HG03354 (cell line): ENCODE results near the gene RAPGEF1.

Experiments used
- ATAC-seq: cut with Tn5 transposase; IDR thresholded peaks from one replicate; pipeline ENCODE4 v1.9.1; 2021; ENCODE audit warnings: mild to moderate bottlenecking; ENCODE audit not compliant: unreplicated experiment, poor library complexity, severe bottlenecking

RAPGEF1 gene

DNA sequence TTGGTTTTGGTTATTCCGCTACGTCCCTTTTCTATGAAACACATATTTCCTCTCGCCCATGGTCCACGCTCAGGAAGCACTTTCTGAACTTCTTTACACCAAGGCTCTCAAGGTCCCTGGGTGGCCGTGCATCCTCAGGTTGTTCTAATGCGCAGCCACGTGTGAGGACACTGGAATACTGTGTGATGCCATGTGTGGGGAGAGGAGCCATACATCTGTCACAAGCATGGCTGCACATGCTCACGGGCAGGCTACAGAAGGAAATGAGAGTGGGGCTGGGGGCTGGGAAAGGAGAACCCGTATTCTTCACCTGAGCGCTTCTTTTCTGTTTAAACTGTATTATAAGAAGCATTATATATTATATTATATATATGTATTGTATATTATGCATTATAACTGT lies 157.8 kb downstream of the RAPGEF1 start:
- ATAC-seq = no peak

DNA sequence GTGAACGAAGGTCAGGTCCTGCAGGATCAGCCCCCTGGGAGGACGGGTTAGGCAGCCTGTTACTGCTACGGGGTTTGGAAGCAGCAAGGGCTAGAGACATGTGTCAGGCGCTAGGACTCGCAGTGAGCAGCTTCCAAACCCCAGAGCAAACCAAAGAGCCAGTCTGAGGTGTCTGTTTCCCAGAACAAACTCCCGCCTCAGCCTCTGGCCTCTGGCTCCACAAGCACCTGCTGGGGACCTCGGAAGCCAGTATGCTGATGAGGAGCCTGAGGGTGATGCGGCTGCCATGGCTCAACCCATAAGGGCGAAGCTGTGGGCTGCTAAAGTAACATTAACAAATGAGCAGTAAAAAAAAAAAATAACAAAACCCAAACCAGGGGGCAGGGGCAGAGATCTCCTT lies 159.5 kb downstream of the RAPGEF1 start:
- no peak for ATAC-seq

DNA sequence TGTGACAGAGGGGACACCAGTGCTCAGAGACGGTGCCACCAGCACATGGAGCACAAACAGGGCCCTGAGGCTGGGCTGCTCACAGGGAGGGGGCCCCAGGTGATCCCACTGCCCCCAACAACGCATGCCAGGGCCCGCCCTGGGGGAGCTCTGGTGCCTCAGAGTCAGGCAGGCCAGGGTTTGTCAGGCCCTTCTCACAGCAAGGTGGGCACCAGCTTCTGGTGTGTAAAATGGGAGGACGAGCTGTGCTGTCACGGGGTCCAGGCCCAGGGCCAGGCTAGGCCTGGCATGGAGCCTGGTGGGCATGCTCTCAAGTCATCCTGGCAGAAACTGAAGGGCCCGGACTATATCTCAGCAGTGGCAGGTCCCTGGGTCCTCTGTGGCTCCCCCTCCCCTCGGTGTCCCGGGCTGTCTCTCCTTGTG lies 160.1 kb downstream of the RAPGEF1 start:
- no peak for ATAC-seq

DNA sequence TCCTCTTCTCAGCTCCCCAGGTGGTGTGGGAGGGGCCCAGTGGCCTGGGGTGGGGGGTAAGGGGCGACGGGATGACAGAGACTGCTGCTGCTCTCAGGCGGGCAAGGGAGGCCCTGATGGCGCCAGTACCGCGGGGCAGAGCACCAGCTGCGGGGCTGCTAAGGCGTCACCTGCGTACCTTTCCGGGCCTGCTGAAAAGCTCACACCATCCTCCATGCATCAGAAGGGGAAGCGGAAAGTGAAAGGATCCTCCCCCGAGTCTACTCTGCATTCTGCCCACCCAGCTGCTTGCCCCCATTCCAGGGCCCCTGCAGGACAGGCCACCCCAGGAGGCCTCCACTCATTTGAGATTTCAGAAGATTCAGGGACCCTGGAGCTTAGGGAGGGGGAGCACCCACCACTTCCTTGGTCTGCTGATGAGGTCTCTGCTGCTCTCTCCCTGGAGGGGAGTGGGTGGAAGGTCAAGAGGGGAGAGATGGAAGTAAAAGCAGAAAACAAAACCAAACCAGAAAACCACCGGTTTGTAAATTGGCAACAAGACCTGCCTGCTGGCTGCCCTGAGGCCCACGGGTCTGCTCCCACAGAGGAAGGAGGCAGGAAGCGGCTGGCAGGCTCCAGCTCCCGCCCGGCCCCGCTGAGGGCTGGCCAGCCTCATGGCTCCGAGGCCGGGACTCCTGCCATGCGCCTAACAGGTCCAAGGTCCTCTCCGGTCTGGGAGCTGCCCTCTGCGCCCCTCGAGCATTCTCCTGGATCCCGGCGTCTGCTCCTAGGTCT lies 161.0 kb downstream of the RAPGEF1 start:
- ATAC-seq = peak; percentile 65

DNA sequence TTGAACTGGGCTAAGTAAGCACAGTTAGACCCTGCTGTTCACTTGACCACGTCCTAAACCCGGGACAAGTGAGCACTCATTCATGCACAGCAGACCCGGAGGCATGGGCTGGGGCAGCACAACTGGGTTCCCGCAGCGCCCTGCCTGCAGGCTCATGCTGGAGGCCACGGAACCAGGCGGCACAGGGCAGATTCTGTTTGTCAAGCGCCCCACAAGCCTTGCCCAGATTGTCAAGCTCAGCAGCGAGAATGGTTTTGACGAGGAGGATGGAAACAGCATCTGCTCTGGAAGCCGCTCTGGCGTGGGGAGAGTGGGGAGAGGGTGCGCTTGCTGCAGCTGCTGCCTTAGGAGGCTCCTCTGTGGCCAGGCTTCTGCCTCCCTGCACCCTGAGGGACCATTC lies 161.9 kb downstream of the RAPGEF1 start:
- ATAC-seq = no peak

DNA sequence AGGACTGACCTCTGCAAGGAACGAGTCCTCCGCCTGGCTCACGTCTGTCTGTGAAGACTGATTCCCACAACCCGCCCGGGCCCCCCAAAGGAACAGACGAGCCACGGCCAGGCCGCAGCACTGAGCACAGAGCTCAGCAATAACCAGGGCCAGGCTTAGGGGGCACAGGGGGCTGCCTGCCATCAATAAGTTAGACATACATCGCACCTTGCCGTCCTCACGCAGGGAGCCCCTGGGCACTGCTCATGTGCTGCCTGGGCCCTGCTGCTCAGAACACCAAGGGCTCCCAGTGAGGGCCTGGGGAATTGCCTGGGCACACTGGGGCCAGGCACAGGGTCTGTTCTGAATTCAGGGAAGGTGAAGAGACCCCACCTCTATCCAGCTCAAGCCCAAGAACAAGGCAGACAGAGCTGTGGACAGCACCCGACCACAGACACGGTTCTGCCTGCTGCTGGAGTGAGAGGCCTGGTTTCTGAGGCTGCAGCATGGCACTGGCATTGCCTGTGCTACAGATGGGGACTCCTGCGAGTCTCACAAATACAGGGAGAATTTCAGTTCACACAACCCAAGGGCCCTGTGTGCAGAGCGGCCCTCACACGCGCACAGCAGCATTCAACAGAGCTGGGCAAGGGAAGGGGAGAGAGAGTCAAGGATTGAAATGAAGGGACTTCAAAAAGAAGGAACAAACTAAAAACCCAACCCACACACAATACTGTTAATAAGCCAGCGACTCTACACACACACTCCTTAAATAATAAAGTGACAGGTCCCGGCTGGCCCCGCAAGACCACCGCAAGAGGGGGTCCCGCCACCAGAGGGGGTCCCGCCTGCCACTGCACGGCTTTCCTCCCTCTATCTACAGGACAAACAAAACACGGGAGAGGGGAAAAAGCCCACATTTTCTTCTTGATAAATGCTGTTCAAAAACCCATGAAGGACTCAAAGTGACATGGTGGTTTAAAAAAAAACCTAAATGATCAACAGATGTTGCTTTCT lies 162.6 kb downstream of the RAPGEF1 start:
- ATAC-seq = no peak

DNA sequence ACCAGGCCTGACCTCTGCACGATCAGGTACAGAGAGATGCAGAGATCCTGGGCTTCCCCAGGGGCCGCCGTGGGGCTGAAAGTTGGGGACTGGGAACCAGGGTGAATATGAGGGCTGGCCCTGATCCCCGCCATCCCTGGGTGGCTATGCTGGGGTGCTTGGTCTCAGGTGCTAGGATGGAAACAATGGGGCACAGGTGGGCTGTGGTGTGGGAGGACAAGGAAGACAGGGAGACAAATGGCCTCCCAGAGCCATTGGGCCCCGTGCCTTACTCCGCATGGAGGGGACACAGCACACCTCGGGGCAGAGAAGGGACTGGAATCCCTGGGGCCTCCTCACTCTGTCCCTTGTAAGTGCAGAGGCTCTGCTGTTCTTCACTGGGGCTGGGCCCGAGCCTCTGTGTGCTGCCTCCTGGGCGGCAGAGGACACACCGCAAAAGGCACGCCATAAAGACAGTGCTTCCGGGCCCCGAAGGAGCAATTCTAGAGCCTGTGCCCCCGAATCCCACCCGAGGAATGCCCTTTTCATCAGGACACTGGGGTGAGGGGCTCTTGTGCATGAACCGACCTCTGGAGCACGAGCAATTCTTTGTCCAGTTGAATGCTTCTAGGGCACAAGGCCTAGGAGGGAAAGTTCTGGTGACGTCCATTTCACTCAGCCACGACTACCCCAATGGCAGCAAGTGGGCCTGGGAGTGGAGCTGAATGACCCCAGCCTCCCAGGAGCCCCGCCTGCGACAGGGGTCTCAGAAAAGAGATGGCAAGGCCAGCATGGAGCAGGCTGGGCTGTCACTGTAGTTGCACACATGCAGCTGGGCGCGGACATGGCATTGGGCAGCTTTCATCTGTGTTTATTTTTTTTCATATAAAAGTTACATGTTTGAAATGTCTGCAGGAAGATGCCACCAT lies 163.7 kb downstream of the RAPGEF1 start:
- no peak for ATAC-seq

DNA sequence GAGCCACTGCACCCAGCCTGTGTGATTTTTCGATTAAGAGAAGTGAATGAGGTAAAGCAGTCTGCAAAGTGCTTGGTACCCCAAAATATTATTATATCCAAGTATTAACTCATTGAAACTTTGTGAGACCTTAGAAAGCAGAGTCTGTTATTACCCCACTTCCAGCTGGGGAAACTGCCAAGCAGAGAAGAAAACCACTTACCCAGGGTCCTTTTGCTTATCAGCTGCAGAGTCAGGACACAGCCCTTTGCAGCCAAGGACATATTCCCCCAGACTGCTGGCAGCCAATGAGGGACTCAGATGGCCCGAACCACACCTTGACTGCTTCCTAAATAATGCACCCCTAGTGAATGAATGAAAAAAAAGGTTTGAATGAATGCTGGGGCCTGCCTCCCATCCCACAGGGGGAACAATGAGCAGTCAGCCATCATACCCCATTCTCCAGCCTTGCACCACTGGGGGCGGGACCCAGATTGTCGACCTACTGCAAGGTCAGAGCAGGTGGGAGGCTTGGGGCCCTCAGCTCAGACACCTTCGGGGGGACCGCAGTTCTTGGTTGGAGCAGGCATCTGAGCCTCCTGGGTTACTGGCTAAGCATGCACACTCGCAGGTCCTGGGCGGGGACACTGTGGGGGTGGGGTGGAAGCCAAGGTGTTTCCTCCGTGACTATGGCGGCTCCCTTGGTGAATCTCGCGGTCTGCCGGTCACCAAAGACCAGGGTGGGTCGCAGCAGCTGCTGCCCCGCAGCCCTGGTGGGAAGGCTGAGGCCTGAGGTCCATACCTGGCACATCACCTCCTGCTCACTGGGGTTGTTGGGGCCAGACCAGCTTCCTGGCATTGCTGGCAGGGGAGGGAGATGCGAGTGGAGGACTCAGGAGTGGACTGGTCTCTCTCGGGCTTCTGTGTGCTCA lies 164.9 kb downstream of the RAPGEF1 start:
- no peak for ATAC-seq

DNA sequence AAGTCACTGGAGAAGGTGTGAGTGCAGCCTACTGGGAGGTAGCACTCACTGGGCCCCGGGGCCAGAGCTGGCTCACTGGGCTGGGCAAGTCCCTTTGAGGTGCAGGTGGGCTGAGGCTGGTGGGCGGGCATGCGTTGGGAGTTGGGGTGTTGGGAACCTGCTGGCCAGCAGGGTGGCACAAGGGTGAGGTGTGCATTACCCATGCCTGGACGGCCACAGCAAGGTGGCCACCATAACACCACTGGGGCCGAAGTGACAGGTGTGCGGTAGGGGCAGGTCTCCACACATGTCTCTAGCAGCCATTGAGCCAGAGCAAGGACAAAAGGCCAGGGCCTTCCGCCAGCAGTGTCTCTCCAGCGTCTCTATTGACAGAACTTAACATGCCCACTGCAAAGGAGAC lies 172.0 kb downstream of the RAPGEF1 start:
- ATAC-seq = no peak

DNA sequence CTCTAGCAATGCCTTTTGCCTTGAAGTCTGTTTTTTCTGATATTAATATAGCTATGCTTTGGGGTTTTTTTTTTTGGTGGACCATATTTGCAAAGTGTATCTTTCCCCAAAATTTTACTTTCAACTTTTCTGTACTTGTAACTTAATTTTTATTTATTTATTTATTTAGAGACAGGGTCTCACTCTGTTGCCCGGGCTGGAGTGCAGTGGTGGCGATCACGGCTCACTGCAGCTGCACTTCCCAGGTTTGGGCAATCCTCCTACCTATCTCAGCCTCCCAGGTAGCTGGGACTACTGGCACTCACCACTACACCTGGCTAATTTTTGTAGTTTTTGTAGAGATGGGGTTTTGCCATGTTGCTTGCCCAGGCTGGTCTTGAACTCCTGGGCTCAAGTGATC lies 173.7 kb downstream of the RAPGEF1 start:
- no peak for ATAC-seq

DNA sequence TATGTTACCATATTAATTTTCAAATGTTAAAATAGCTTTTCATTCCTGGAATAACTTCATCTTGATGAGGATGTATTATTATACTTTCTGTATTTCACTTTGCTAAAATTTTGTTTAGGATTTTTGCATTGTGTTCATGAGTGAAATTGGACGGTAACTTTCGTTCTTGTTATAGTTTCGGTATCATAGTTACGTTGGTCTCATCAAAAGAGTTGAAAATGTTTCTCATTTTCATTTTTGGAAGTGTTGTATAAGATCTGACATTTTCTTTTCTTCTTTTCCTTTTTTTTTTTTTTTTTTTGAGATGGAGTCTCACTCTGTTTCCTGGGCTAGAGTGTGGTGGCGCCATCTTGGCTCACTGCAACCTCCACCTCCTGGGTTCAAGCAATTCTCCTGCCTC lies 174.5 kb downstream of the RAPGEF1 start:
- ATAC-seq = no peak

DNA sequence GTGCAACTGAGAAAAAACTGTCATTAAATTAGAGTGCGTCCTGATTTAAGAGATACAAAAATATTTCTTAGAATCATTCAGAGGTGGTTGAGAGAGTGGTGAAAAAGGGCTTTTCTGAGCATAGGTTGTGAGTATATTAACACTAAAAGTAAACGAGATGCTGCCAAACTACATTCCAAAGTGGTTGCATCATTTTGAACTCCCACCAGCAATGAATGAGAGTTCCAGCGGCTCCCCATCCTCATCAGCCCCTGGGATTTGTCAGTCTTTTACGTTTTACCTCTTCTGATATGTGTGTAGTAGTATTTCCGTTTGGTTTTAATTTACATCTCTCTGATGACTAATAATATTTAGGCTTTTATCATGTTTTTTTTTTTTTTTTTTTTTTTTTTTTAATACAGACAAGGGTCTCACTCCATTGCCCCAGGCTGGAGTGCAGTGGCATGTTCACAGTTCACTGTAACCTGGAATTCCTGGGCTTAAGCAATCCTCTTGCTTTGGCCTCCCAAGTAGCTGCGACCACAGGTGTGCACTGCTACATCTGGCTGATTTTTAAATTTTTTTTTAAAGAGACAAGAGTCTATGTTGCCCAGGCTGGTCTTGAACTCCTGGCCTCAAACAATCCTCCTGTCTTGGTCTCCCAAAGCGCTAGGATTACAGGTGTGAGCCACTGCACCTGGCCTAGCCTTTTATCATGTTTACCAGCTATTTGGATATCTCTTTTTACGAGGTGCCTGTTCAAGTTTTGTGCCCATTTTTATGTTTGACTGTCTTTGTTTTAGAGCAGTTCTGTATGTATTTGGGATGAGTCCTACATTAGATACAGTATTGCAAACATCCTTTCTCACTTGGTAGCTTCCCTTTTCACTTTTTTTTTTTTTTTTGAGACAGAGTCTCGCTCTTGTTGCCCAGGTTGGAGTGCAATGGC lies 177.6 kb downstream of the RAPGEF1 start:
- ATAC-seq = no peak

DNA sequence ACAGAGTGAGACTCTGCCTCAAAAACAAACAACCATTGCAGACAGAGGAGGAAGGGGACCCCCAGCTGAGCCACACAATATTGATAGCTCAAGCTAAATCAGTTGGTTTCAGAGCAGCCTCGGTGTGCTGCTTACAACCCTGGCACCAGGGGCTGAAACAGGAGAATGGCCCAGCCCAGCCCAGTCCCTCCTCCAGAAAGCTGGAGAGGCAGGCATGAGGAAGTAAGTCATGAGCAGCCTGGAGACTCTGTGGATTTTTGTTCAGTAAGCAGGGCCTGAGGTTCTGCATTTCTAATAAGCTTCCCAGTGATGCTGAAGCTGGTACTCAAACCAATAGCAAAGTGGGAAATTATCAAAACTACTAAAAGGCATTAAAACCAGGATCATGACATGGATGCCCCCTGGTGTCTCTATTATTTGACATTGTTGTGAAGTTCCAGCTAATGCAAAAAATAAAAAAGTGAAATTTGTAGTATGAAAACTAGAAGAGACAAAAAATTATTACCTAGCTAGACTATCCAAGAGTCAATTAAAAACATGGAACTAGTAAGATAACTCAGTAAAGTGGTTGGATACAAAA lies 180.4 kb downstream of the RAPGEF1 start:
- no peak for ATAC-seq

DNA sequence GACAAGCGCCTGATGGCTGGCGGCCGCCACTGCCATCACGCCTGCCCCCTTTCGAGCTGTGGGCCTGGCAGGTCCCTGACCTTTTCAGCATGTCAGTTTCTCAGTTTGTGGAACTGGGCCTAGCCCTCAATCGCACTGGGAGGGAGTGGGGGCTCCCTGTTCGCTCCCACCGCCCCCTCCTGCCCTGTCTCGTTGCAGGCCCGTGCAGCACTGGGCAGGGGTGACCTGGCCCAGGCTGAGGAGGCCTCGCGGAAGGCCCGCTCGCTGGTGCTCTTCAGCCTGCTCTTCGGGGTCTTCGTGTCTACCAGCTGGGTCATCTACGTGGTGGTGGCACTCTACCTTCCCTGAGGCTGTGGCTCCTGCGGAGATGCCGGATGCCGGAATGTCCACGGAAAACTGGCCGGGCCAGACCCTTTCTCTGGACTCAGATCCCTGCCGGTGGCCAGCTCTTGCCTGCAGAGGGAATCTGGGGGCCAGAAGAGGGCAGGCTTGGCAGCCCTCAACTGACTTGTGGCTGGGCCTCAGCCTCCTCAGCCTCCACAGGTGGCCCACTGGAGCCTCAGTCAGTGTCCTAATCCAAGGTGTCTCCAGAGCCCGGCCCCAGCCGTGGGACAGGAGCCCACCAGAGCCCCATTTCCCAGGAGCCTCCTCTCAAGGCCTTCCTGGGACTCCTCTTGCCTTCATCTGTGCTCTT lies 181.9 kb downstream of the RAPGEF1 start:
- no peak for ATAC-seq

DNA sequence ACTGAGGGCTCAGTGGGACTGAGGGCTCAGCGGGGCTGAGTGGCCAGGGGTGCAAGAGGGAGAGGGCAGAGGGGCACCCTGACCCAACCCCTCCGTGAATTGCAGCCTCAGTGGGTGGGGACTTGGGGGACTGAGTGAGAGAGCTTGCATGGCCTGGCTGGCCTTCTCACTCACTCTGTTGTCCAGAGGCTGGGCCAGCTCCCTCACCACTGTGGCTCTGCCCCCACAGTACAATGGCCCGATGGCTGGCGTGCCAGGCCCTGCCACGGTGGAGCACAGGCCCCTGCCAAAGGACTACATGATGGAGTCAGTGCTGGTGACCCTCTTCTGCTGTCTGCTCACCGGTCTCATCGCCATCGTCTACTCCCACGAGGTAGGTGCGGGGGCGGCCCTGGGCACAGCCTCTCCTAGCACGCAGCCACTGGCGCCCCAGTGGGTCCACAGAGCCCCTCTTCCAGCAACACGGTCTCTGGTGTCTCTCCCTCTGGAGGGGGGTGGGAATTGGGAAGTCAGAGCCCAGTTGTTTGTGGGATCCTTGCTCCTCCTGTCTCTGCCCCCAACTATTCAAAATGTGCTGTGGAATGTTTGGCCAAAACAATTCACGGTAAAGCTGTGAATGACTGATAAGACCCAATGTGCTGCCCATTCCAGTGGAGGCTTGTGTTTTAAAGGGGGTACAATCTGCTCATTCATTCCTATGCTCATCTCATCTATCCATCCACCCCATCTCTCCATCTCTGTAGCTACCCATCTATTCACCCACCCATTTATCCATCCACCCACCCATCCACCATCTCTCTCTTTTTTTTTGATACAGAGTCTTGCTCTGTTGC lies 183.8 kb downstream of the RAPGEF1 start:
- ATAC-seq = no peak

DNA sequence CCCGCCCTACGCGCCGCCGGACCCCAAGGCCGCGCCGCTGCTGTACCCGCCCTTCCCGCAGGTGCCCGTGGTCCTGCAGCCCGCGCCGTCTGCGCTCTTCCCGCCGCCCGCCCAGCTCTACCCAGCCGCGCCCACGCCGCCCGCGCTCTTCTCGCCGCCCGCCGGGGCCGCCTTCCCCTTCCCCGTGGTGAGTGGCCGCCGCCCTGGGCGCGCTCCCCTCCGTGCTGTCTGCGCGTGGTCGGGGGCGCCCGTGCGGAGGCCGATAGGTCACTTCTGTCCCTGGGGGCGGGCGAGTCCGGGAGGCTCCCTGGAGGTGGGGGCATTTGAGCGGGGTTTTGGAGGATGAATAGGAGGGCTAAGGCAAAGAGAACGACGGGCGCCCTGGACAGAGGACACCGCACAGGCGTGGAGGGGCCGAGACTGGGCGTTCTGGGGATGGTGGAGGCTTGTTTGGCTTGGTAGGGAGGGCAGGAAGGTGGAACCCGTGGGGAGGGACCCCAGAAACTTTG lies 185.0 kb downstream of the RAPGEF1 start:
- ATAC-seq = no peak
